GM21447 (cell line): ENCODE results near the gene WNT1.

Source experiments
- ATAC-seq: cut with Tn5 transposase; IDR thresholded peaks from one replicate; pipeline ENCODE4 v1.9.1; 2021; ENCODE audit not compliant: unreplicated experiment

WNT1 gene

GRCh38 chr12:48960834-48961233 lies 17.3 kb upstream of the WNT1 start:
- ATAC-seq = no peak

- no peak for ATAC-seq
These were observed 16.8 kb upstream of the WNT1 start for GRCh38 chr12:48961331-48961730.

GRCh38 chr12:48961801-48962200 lies 16.3 kb upstream of the WNT1 start:
- ATAC-seq = no peak

GRCh38 chr12:48965298-48965838 lies 12.8 kb upstream of the WNT1 start:
- ATAC-seq = no peak

- no peak for ATAC-seq
These were observed 11.8 kb upstream of the WNT1 start for GRCh38 chr12:48966177-48966895.

GRCh38 chr12:48967991-48968390 lies 10.1 kb upstream of the WNT1 start:
- ATAC-seq = no peak

GRCh38 chr12:48968467-48968866 lies 9.7 kb upstream of the WNT1 start:
- no peak for ATAC-seq

- ATAC-seq = no peak
These were observed 8.9 kb upstream of the WNT1 start for GRCh38 chr12:48969160-48969771.

GRCh38 chr12:48969833-48970701 lies 8.1 kb upstream of the WNT1 start:
- no peak for ATAC-seq

GRCh38 chr12:48970702-48971334 lies 7.3 kb upstream of the WNT1 start:
- ATAC-seq = no peak

GRCh38 chr12:48972213-48972951 lies 5.7 kb upstream of the WNT1 start:
- ATAC-seq = no peak

GRCh38 chr12:48972952-48973483 lies 5.1 kb upstream of the WNT1 start:
- ATAC-seq = no peak

GRCh38 chr12:48973531-48973930 lies 4.6 kb upstream of the WNT1 start:
- ATAC-seq = no peak

- no peak for ATAC-seq
These were observed 4.0 kb upstream of the WNT1 start for GRCh38 chr12:48973941-48974673.

GRCh38 chr12:48977290-48978281 lies 536 bp upstream of the WNT1 start:
- peak; percentile 52 for ATAC-seq

- no peak for ATAC-seq
These were observed 849 bp downstream of the WNT1 start for GRCh38 chr12:48978741-48979601.
